Hematopoietic multipotent progenitor cell treated with erythropoietin and hydrocortisone succinate and interleukin-3 and kit ligand, for 15 days (in vitro differentiated cells): ENCODE data around the gene TF.
"Not testable (repeated sequence)": the region's sequence is repeated elsewhere in the genome, so short reads cannot be mapped to it uniquely, and the experiment has no call there.

Source experiments
- DNase-seq: peaks from one replicate; pipeline ENCODE4 v3.0.0-alpha.2; 2015; ENCODE audit warnings: low spot score

Gene TF

DNA sequence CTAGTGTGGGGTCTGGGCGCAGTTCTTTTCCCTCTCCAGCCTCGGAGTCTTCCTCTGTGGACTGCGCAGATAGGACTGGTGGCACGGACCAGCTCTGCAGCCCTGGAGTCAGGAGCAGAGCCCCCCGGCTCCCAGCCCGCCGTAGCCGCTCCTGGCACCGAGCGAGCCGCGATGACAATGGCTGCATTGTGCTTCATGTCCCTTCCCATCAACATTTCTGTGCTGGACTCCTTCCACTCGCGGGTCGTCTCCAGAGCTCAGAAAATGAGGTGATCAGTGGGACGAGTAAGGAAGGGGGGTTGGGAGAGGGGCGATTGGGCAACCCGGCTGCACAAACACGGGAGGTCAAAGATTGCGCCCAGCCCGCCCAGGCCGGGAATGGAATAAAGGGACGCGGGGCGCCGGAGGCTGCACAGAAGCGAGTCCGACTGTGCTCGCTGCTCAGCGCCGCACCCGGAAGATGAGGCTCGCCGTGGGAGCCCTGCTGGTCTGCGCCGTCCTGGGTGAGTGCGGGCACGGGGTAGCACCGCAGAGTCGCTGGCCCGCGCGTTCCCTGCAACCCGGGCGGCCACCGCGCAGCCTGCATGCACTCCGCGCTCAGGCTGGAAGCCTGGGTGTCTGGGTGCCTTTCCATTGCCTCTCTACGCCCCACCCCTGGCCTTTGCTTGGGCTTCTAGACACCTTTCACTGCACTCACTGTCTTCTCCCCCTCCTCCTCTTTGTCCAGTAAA, at the start of gene TF:
TSS of gene TF (plus strand) at position 413 of the 731 bp plus-strand sequence. CDS start at position 461, 48 bp downstream.
- DNase-seq: no peak

DNA sequence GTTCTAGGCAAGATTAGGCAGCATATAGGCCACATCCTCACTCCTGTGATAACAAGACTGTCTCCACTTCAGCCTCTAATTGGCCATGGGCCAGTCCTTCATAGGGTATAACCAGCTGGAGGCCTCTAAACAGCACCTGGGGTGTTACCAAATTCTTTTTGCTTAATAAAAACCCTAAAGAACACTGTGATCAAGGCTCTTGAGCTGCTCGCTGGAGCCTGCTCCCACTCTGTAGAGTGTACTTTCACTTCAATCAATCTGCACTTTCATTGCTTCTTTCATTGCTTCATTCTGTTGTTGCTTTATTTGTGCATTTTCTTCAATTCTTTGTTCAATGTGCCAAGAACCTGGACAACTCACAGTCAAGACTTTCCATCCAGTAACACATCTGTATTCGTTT, 48.2 kb upstream of the TF start:
- no peak for DNase-seq

DNA sequence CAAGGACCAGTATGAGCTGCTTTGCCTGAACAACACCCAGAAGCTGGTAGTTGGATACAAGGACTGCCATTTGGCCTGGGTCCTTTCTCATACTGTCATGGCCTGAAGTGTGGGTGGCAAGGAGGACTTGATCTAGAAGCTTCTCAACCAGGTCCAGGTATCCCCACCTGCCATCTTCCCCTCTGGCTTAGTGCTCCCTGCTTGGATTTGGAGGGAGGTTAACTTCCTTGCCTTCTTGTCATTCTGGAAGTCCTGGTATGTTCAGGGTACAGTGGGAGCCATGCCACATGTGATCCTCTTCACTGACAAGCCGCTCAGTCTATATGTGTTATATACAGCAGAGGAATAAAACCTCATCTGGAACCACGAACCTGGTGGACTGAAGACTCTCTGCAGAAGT, 46.7 kb upstream of the TF start:
- DNase-seq: no peak

DNA sequence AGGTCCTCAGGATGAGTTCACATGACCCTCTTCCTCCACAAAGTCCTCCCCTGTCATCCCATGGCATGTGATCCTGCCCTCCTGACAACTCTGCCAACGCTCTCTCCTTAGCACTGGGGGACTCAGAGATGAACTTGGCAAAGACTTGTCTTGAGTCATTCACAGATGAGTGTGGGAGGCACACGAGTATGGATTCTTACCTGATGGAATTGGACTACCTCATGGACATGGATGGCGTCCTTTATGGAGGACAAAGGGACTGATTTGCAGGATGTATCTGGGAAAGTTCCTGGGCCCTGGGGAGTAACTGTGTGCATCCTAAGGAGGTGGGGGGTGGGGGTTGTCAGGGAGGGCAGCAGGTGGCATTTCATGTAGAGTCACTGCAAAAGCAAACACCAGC, 46.3 kb upstream of the TF start:
- DNase-seq: no peak

DNA sequence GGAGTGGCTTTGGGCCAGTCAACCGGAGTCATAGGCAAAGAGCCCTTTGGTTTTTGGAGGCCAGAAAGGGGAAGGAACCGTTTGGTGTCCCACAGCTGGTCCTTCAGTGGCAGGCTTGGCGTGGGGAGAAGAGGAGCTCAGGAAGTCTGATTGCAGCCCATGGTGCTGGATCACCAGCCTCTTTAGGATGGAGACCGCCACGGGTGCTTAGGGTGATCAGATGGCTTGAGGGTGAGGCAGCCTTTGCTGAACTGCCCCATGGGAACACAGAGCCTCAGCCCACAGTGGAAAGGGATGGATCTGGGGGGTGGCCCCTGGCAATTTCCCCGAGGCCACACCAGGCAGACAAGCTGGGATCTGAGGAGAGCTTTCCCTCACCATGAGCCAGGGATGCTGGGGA, 45.8 kb upstream of the TF start:
- DNase-seq: no peak

DNA sequence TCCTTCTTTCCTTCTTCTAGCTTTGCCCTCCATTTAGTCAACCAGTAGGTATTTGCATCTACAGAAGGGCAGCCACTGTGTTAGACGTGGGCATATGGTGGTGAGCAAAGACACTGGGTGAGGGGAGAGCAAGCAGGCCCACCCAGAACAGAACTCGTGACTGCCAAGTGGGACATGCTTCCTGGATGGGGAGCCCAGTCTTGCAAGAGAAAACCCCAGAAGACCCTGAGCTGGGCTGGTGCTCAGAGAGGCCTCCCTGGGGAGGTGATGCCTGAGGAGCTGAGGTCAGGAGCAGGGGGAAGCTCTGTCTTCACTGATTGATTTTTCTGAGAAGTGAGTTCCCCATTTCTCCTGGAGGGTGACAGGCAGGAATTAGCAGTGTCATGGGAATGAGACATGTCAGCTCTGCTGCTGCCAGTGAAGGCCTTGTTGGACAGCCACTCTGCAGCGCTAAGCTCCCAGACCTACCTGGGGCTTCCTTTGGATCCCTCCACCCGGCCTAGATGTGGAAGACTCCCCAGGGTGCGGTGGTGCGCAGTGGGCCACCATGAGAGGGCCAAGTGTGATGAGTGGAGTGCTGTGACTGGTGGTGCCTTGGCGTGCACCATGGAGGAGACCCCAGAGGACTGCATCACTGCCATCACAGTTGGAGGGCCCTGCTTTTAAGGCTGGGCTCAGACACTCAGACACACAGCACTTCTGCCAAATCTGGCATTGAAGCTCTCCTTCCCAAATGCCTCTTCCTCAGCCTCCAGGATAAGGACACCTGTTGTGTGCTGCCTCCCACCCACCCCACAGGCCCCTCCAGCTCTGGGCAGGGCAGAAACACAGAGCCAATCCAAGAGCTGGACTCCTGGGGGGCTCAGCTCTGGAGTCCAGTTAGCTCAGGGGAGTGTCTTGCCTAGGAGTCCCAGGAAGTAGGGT, 44.5 kb upstream of the TF start:
- DNase-seq: no peak

DNA sequence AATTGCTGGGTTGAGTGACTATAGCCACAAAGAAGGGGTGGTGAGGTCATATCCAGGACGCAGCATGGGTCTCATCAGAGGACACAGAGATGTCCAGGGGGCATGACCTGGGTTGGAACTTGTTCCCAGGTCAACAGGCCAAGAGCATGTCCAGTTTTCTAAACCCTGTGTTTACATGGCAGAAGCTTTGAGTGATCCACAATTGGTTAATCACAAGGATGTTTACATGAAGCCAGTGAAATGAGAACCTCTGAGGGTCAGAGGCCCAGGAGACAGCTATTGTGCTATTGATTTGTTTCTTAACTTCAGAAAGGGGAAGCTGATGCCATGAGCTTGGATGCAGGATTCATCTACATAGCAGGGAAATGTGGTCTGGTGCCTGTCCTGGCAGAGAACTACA, 42.3 kb upstream of the TF start:
- DNase-seq: no peak

DNA sequence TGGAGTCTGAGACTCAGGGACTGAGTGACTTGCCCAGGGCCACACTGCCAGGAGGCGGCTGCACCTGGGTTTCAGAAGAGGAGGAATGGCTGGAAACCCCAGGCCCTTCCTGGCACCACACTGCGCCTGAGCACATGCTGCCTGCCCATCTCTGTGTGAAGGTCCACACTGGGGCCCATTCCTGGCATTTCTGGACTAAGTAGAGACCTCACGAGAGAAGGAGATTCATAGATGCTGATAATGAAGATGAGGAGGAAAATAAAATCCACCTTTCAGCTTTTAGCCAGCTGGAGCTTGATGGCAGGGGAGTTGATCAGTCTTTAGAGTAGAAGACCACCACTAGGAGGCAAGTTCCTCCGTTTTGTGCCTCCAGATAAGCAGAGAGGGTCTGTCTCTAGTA, 40.2 kb upstream of the TF start:
- DNase-seq: no peak

DNA sequence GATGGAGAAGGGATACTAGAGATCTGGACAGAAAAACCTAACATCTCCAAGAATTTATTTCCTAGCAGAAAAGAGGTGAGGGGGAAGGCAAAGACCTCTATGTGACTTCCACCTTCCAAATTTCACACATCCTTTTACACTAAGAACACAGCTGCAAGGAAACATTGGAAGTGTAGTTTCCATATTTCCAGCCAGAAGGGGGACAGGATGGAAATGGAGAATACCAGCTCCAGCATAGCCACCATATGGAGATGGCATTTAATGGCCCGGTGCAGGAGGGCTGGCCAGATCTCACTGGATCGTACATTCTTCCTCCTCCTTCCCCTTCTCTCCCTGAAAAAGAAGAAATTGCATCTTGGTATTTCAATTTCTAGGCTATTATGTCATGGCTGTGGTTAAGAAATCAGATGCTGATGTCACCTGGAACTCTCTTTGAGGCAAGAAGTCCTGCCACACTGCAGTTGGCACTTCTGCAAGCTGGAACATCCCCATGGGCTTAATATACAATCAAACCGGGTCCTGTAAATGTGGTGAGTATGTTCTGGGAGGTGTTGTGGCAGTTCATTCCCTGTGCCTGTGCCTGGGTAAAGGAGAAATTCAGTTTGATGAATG, 36.9 kb upstream of the TF start:
- no peak for DNase-seq

DNA sequence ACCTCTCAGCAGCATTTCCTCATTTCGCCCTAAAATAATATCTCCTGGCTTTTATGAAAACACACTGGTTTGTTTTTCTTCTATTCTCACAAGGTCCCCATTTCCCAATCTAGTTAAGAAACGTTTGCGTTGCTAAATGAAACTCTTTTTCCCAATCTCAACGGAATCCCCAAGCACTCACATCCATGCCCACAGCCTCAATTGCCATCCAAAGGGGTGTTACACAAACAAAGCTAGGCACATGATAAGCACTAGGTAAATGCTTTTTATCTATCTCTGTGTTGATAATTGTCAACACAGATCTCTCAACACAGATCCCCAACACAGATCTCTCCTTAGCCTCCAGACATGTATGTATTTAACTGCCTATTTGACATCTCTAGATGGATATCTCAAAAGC, 35.2 kb upstream of the TF start:
- no peak for DNase-seq

DNA sequence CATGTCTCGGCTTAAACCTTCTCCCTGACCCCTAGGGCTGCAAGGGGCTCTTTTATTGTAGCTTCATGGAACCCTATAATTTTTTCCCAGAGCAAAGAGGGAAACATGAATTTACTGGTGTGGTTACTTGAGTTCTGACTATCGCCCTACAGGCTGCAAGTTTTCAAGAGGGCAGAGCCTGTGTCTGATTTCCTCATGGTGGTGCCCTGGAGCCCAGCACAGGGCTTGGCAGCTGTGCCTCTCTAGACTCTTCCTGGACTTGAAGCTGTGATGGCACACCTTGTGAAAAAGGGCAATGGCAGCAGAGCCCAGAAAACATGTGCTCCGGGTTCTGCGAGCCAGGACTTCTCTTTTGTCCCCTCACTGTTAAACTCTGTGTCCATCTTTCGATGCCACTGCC, 34.2 kb upstream of the TF start:
- DNase-seq: no peak

DNA sequence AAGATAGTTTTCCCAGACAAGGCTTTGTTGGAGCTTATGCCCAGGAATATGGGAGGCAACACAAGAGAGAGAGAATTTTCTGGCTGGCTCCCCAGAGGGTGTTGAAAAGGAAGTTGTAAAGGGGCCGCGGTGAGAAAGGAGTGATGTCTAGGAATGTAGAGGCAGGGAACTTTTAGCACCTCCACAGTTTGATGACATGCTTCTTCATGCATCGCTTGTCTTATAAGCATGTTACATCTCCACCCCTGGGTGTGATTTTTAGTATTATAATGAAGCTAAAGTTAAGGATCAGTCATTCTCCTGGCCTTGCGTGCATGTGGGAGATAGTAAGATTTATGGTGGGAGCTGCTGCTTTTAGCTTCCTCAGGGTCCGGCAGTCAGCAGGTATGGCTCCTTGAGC, 32.8 kb upstream of the TF start:
- DNase-seq: no peak

DNA sequence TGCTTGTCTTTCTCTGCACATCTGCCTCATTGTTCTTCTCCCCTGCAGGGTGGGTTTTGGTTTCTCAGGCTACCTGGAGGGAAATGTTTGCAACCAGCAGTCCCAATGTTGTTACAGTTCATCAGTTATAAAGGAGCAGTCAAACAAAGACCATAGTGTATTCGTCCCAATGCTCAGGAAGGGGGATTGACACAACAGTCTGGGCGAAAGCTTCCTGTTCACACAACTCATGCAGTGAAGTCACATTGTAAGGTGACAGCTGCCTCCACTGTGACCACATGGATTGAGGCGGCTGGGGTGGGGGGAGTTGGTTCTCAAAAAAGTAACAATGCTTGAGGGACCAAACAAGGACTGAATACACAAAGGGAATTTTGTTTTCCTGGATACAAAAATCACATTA, 28.8 kb upstream of the TF start:
- DNase-seq: no peak

DNA sequence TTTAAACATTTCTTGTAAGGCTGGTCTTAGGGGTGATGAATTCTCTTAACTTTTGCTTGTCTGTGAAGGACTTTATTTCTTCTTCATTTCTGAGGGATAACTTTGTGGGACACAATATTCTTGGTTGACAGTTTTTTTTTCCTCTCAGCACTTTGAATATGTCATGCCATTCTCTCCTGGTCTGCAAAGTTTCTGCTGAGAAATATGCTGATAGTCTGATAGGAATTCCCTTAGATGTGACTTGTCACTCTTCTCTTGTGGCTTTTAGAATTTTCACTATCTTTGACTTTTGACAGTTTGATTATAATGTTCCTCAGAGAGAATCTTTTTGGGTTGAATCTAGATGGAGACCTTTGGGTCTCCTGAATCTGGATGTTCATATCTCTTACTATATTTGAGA, 23.3 kb upstream of the TF start:
- DNase-seq: no peak

DNA sequence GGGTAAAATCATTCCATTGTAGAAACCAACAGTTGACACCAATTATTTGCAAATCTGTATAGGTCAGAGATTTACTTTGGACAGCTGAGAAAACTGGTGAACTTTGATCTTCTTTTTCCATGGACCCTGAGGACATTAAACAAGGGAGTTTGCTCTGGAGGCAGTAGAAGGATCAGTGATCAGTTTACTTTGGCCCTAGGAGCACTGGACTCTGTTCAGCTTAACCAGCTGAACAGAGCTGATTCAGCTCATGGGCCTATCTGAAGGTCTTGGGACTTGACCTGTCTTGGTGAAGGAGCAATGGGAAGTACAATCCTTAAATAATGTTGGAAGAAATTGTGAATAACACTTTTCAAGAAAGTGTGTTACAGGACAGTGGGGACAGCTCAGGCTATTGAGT, 15.2 kb upstream of the TF start:
- DNase-seq: no peak

DNA sequence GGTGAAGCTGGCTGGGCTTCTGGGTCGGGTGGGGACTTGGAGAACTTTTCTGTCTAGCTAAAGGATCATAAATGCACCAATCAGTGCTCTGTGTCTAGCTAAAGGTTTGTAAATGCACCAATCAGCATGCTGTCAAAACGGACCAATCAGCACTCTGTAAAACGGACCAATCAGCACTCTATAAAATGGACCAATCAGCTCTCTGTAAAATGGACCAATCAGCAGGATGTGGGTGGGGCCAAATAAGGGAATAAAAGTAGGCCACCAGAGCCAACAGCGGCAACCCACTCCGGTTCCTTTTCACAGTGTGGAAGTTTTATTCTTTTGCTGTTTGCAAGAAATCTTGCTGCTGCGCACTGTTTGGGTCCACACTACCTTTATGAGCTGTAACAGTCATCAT, 14.0 kb upstream of the TF start:
- not testable (repeated sequence) for DNase-seq

DNA sequence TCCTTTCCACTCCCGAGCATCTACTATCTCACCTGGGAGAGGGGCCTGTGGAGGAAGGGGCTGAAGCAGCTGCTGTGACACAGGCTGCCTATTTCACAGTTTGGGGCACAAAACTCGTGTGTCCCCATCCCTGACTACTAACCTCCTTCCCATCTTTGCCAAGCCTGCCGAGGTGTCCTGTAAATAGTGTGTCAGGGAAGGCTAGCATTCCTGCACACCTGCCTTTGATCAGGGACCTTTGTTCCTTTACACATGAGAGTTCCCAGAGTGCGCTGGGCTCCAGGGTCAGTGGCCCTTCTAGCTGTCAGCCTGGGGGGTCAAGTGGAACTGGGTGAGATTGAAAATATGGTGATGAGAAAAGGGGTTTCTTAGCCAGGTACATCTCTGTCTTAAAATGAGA, 13.0 kb upstream of the TF start:
- no peak for DNase-seq

DNA sequence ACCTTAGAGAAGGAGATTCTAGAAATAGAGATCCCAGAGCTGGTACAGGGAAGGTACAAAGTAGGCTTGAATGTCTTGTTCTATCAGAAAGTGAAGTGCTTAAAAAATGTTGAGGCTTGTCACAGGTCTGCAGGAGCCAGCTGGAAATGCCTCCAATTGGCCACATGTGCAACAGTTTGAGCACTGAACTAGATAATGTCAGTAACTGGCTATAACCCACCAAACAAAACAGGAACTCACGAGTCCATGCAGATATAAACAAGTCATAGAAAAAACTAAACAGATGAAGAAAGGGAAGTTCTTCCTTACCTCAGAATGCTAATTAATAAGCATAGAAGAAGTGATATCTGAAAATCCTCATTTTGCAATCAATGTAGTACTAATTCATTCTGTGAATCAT, 11.9 kb upstream of the TF start:
- no peak for DNase-seq

DNA sequence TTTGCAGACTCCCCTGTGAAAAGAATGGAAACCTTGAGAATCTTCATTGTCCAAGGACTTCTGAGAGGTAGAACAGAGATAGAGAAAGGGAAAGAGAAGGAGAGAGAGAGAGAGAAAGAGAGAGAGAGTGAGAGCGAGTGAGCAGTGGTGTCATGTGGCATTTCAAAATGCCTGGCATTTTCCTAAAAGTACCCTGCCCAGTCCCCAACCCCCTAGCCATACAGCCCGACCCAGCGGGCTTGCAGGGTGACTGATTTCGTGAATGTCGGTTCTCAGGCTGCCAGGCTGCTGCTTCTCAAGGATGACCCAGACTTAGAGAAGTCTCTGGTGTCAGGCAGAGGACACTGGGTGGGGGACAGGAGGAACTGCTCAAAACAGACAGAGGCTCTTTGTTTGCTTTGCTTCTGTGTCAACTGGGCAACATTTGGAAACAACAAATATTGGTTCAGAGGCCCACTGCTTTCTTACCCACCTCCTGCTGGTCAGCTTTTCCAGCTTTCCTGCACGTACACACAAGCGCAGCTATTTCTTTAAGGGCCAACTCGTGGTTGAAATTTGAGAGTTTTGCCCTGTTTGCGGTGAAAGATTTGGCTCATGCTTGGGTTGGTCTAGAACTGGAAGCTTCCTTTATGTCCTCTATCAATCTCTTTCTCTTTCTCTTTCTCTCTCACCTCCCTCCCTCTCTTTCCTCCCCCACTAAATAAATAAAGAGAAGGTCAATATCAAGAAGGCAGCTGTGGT, 3.7 kb upstream of the TF start:
- DNase-seq: no peak

DNA sequence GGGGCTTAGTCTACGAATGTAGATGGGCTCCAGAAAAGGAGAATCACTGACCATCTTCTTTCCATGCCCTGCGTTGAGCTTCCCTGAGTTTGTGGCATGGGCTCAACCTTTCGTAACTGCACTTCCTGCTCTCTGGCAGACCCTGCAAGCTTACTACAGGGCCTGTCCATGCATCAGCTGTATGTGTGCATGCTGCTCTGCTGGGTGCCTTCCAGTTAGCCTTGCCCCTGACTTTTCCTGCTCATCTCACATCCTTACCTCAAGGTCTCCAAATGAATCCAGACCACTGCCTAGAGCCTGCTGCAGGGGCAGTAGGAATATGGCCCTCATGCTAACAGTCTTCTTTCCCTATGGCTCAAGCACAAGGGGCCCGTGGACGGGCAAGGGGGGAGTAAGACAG, 2.0 kb upstream of the TF start:
- no peak for DNase-seq

DNA sequence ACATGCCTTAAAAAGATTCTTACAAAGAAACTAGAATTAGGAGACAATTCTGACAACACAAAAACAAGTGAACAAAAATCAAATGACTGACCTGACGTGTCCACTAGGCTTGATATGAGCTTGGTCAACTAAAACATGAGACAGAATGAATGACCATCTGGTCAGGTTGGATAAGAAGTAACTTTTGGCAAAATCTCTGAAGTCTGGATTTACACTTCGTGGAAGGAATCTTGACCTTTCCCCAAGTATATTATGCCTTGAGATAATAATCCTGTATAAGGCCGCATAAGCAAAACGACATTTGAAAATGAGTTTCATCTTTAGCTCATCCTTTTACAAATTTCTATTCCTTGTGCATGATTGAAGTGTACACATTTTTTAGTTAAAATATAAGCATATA, 1.1 kb upstream of the TF start:
- no peak for DNase-seq

DNA sequence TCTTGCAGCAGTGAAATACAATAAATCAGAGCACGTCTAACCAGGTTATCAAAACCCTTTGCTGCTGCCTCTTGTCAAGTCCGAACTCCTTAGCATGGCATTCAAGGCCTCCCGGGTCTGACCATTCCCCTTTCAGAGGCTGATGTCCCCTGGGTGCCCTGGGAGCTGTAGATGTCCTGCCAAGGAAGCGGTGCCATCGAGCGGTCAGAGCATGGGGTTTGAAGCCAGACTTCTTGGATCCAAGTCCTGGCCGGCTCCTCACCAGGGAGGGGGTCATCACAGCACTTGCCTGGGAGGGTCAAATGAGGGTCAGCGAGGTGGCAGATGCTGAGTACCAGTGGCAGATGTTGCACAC, 496 bp downstream of the TF start:
- DNase-seq: no peak

DNA sequence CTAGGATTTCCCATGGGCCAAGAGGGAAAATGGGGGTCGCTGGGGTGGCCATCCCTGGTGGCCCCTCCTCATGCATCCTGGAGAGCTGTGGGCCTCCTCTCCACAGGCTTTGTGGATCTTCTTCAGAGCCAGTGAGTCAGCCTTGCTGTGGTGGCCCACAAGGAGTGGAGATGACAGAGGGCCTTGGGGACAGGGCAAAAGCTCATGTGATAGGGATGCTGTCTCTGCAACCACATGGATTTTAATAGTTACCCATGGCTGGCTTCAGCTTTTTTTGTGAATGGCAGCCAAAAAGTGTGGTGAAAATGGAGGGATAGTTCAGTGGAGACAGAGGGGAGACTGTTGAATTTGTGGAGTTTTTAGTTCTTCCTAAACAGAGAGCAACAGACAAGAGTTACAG, 1.2 kb downstream of the TF start:
- DNase-seq: no peak
